ENCODE measurements around the gene RNF125. TPM values are rescaled to one million over a fixed set of nuclear protein-coding genes. Genes with fewer than 3 reads are reported as not detected.
"Not testable (repeated sequence)": the region's sequence is repeated elsewhere in the genome, so short reads cannot be mapped to it uniquely, and the experiment has no call there.

The RNF125 gene
- total RNA-seq, 6 experiments from 2014 or later = 0.12 to 0.66 (median 0.22) TPM

DNA sequence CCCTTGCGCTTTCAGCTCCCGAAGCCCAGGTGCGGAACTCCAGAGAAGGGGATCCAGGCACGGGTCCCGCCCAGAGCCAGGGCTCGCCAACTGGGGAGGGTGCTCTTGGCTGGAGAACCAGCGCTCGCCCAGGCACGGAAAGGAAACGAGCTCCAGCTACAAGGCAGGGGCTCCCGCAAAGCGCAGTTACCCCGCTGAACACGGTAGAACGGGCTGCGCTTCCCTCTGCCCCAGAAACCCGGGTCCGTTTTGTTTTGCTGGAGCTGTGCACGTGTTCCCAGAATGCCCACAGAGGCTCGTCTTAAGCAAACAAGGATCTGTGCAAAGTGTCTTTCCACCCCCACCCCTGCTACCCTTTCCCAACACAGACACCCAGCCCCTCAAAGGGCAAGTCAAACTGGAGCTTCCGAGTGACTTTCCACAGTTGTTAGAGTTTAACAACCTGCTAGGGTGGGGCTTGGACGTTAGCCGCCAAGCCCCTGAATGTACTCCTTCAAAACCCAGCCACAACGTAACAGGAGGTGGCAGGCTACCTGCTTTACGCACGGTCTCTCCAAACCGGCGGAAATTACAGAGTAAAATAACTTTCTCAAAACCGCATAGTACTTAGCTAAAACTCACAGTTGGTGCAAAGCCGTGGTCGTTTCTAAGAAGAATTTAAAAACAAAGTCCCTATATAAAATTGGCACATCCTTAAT, 775 bp downstream of the RNF125 start:
- Mint-ChIP-seq H3K27ac (no peak overlapping the region), H3K9me3 (no peaks in the 10 kb centered on the region), H3K4me3 (peak overlapping the region; percentile 87), H3K27me3 (ENCODE audit: insufficient read depth) (peaks cover 33% of the 10 kb centered on the region), H3K36me3 (ENCODE audit: low read depth) (no peaks in the 10 kb centered on the region), H3K4me1 (ENCODE audit: low read depth) (peaks cover 6% of the 10 kb centered on the region)
- TF ChIP-seq, protein P1, sequence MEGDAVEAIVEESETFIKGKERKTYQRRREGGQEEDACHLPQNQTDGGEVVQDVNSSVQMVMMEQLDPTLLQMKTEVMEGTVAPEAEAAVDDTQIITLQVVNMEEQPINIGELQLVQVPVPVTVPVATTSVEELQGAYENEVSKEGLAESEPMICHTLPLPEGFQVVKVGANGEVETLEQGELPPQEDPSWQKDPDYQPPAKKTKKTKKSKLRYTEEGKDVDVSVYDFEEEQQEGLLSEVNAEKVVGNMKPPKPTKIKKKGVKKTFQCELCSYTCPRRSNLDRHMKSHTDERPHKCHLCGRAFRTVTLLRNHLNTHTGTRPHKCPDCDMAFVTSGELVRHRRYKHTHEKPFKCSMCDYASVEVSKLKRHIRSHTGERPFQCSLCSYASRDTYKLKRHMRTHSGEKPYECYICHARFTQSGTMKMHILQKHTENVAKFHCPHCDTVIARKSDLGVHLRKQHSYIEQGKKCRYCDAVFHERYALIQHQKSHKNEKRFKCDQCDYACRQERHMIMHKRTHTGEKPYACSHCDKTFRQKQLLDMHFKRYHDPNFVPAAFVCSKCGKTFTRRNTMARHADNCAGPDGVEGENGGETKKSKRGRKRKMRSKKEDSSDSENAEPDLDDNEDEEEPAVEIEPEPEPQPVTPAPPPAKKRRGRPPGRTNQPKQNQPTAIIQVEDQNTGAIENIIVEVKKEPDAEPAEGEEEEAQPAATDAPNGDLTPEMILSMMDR (IDR thresholded peaks at IDR 0.05) = no peak
- DNase-seq = no peak

DNA sequence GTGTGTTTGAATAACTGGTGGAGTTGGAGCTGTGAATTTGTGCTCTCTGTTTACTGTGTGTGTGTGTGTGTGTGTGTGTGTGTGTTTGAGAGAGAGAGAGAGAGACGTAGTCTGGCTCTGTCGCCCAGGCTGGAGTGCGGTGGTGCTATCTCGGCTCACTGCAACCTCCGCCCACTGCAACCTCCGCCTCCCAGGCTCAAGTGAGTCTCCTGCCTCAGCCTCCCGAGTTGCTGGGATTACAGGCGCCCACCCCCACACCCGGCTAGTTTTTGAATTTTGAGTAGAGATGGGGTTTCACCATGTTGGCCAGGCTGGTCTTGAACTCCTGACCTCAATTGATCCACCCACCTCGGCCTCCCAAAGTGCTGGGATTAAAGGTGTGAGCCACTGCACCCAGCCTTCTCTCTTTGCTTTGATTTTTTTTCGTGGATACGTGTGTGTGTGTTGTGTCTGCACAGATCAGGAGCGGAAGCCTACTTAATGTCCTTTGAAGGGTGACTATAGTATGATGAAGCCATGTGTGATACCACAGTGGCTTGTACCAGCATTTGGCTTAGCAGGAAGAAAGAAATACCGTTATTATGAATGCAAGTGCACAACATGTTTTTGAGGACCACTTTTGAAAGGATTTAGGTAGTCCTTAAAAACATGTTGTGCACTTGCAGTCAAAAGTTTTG, 1.5 kb downstream of the RNF125 start:
- not testable (repeated sequence) for H3K4me1 Mint-ChIP-seq (ENCODE audit: low read depth); H3K27ac Mint-ChIP-seq; H3K9me3 Mint-ChIP-seq; H3K4me3 Mint-ChIP-seq; H3K36me3 Mint-ChIP-seq (ENCODE audit: low read depth); DNase-seq
- H3K27me3 Mint-ChIP-seq (ENCODE audit: insufficient read depth) = peaks cover 31% of the 10 kb centered on the region

DNA sequence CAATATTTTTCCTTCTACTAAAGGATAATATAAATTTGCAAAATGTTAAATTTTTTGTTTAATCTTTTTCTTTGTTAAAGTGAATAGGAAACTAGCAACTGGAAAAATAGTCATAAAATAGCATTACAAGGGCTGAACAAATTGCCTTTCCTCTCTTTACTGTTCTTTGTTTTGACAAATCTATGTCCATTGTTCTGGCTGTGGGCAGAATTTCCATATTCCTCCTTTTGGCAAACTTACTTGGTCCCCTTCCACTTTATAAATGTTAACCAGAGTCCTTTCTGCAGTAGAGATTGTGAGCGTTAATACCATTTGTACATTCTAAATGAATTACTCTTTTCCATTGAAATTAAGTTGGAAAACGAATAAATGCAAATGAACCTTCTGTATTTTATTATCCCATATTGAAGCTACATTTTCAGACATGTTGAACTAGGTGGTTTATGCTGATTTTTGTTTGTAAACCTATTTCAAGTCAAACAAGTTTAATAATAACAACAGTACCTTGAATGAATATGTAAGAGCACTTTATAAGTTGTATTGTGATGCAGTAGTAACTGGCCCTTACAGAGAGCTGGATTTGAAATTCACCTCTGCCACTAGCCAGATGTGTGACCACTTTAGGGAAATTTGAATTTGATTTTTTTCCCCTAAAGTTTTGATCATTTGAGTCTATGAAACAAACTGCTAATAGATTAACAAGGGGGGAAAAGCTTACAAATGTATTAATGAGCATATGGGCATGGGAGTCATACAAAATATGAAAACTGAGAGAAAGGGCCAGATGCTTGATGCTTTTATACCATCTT, 3.3 kb downstream of the RNF125 start:
- no peaks in the 10 kb centered on the region for H3K9me3 Mint-ChIP-seq
- H3K27ac Mint-ChIP-seq = no peak overlapping the region
- DNase-seq = no peak
- peaks cover 6% of the 10 kb centered on the region for H3K4me1 Mint-ChIP-seq (ENCODE audit: low read depth)
- no peaks in the 10 kb centered on the region for H3K36me3 Mint-ChIP-seq (ENCODE audit: low read depth)
- peaks cover 24% of the 10 kb centered on the region for H3K27me3 Mint-ChIP-seq (ENCODE audit: insufficient read depth)
- H3K4me3 Mint-ChIP-seq = no peak overlapping the region
- TF ChIP-seq, protein P1 (IDR thresholded peaks at IDR 0.05) = no peak

DNA sequence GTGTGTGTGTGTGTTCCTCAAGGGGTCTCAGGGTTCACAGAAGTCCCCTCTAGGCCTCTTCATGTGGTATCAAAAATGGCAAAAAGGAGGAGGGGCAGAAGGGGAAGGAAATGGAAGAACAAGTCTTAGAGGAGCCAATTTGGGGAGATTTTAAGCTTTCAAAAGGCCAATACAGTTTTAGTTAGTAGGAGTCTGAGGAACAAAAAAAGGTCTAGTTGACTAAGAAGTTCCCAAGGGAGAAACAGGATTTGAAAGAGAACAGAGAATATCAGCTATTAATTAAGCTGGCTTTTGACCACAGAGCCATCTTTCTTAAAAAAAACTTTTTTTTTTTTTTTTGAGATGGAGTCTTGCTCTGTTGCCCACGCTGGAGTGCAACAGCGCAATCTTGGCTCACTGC, 7.1 kb downstream of the RNF125 start:
- no peak for DNase-seq
- no peaks in the 10 kb centered on the region for H3K36me3 Mint-ChIP-seq (ENCODE audit: low read depth)
- TF ChIP-seq, protein P1 (IDR thresholded peaks at IDR 0.05) = no peak
- no peak overlapping the region for H3K4me3 Mint-ChIP-seq
- H3K9me3 Mint-ChIP-seq = no peaks in the 10 kb centered on the region
- no peaks in the 10 kb centered on the region for H3K4me1 Mint-ChIP-seq (ENCODE audit: low read depth)
- H3K27me3 Mint-ChIP-seq (ENCODE audit: insufficient read depth) = peaks cover 15% of the 10 kb centered on the region
- H3K27ac Mint-ChIP-seq = no peak overlapping the region

DNA sequence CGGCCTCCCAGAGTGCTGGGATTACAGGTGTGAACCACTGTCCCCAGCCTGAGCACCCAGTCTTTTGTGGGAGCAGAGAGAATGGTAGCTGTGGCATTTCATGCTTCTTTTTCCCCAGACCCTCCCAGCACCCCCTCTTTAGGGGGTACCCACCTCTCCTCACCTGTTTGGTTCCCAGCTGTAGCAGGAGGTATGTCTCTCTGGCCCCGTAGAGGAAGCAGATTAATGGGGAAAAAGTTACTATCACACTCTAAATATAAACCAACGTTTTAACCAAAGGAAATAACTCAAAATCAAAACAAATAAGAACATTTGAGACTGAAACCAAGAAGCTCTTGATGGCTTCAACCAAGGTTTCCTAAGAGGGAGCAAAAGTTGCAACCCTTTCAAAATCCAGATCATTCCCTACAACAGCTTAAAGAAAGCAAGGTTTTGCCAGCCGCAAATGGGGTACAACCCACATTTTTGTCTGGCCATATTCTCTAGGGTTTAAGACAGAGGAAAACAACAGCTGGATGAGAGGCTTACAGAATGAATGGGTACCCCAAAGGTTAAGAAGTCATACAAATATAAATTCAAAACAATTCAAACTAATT, 8.0 kb downstream of the RNF125 start:
- no peak overlapping the region for H3K4me3 Mint-ChIP-seq
- H3K36me3 Mint-ChIP-seq (ENCODE audit: low read depth) = no peaks in the 10 kb centered on the region
- no peaks in the 10 kb centered on the region for H3K9me3 Mint-ChIP-seq
- H3K4me1 Mint-ChIP-seq (ENCODE audit: low read depth) = no peaks in the 10 kb centered on the region
- no peak overlapping the region for H3K27ac Mint-ChIP-seq
- DNase-seq = no peak
- peaks cover 15% of the 10 kb centered on the region for H3K27me3 Mint-ChIP-seq (ENCODE audit: insufficient read depth)
- TF ChIP-seq, protein P1 (IDR thresholded peaks at IDR 0.05) = no peak
